ENCODE results near the gene RILPL2.
"Not testable (repeated sequence)": the region's sequence is repeated elsewhere in the genome, so short reads cannot be mapped to it uniquely, and the experiment has no call there.

GRCh38 chr12:123372415-123372814 lies 64.1 kb downstream of the RILPL2 start:
- not testable (repeated sequence) for TF ChIP-seq CTCF, POLR2A (IDR thresholded peaks at IDR 0.05)

All from prostate gland (tissue), 2 donors.